Measurements from ENCODE around the gene SYCP3.

- TF ChIP-seq CTCF (IDR thresholded peaks at IDR 0.05) = no peak
- TF ChIP-seq ZFX (IDR thresholded peaks at IDR 0.05; ENCODE audit: borderline replicate concordance) = no peak
Measured at GRCh38 chr12:101746661-101747060, 7.4 kb upstream of the SYCP3 start.

All from 22Rv1 (cell line).